Measurements from ENCODE around the gene ACACB.

- TF ChIP-seq MAX (IDR thresholded peaks at IDR 0.05; ENCODE audit: insufficient read depth, insufficient read length) = no peak
- TF ChIP-seq POLR2A (IDR thresholded peaks at IDR 0.05; ENCODE audit: low read depth, low read length) = no peak
- no peak for TF ChIP-seq CTCF (IDR thresholded peaks at IDR 0.05; ENCODE audit: extremely low read depth in 1 of 2, insufficient read depth in 1 of 2, low read depth in 1 of 2, low read length in 2 of 2)
- no peak for TF ChIP-seq MYC (IDR thresholded peaks at IDR 0.05; ENCODE audit: low read depth, low read length)
- no peak for TF ChIP-seq JUN (IDR thresholded peaks at IDR 0.05; ENCODE audit: borderline replicate concordance, insufficient read depth, insufficient read length, low read depth)
- no peak for TF ChIP-seq POLR2AphosphoS5 (IDR thresholded peaks at IDR 0.05; ENCODE audit: insufficient read depth, low read depth, low read length)
- TF ChIP-seq EZH2 (IDR thresholded peaks at IDR 0.05; ENCODE audit: borderline replicate concordance, low read depth, low read length, severe bottlenecking) = no peak
- no peak for TF ChIP-seq GATA2 (IDR thresholded peaks at IDR 0.05; ENCODE audit: insufficient read depth, insufficient read length, low read depth, low read length)
These were observed 137.6 kb downstream of the ACACB start for GRCh38 chr12:109253913-109254544.

Data from endothelial cell of umbilical vein (primary cell).